ENCODE results near the gene ZCCHC7.

- TF ChIP-seq, protein P1, sequence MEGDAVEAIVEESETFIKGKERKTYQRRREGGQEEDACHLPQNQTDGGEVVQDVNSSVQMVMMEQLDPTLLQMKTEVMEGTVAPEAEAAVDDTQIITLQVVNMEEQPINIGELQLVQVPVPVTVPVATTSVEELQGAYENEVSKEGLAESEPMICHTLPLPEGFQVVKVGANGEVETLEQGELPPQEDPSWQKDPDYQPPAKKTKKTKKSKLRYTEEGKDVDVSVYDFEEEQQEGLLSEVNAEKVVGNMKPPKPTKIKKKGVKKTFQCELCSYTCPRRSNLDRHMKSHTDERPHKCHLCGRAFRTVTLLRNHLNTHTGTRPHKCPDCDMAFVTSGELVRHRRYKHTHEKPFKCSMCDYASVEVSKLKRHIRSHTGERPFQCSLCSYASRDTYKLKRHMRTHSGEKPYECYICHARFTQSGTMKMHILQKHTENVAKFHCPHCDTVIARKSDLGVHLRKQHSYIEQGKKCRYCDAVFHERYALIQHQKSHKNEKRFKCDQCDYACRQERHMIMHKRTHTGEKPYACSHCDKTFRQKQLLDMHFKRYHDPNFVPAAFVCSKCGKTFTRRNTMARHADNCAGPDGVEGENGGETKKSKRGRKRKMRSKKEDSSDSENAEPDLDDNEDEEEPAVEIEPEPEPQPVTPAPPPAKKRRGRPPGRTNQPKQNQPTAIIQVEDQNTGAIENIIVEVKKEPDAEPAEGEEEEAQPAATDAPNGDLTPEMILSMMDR (conservative IDR thresholded peaks at IDR 0.05; ENCODE audit: low read depth, low read length) = no peak
- no peak for TF ChIP-seq EZH2 (IDR thresholded peaks at IDR 0.05; ENCODE audit: borderline replicate concordance, low read depth, low read length, poor library complexity, severe bottlenecking)
These were observed 144.2 kb downstream of the ZCCHC7 start for GRCh38 chr9:37264539-37264938.

All from A673 (cell line).